A673 (cell line): Measurements from ENCODE around the gene CBL. TPM values are rescaled to one million over a fixed set of nuclear protein-coding genes. Genes with fewer than 3 reads are reported as not detected.

Experiments used
- BruUV-seq: library from RNA; stranded (reverse); fragments of 400-500 nt; replicated peaks from 2 replicates; lab custom pipeline; 2021; lab: Mats Ljungman, UMichigan
- CTCF ChIA-PET: fragments of 300-600 bp; sonication (Branson Sonifier 250); formaldehyde crosslinking; loops from one replicate; lab custom pipeline; 2022; ENCODE audit warnings: antibody characterized with exemption; lab: Charles Lee
- POLR2A ChIA-PET: fragments of 300-600 bp; sonication (Branson Sonifier 250); formaldehyde crosslinking; loops from one replicate; lab custom pipeline; 2022; ENCODE audit warnings: antibody characterized with exemption; ENCODE audit not compliant: low non-redundant PET; lab: Charles Lee
- DNase-seq: peaks from one replicate; pipeline ENCODE4 v3.0.0-alpha.2; 2015; ENCODE audit warnings: low spot score
- H3K27ac ChIP-seq: fragments of 200-600 bp; sonication (generic); 2 replicates; pipeline ENCODE4 v1.5.1; 2016; ENCODE audit warnings: mixed run types, low read depth, mild to moderate bottlenecking, mixed read lengths, antibody characterized with exemption, low read length; ENCODE audit not compliant: poor library complexity, severe bottlenecking
- H3K27me3 ChIP-seq: fragments of 200-600 bp; sonication (generic); replicated peaks from 2 replicates; pipeline ENCODE4 v1.6.1; 2017; ENCODE audit warnings: mixed run types, low read depth, mild to moderate bottlenecking, mixed read lengths, antibody characterized with exemption, low read length; ENCODE audit not compliant: insufficient read depth, poor library complexity
- H3K36me3 ChIP-seq: fragments of 200-600 bp; sonication (generic); 2 replicates; pipeline ENCODE4 v1.6.1; 2016; ENCODE audit warnings: mixed run types, mild to moderate bottlenecking, mixed read lengths, antibody characterized with exemption, low read length; ENCODE audit not compliant: insufficient read depth, poor library complexity, severe bottlenecking
- H3K4me1 ChIP-seq: fragments of 200-600 bp; sonication (generic); 2 replicates; pipeline ENCODE4 v1.6.1; 2017; ENCODE audit warnings: mixed run types, mild to moderate bottlenecking, mixed read lengths, antibody characterized with exemption, low read length; ENCODE audit not compliant: insufficient read depth, poor library complexity, severe bottlenecking
- H3K4me3 ChIP-seq: fragments of 200-600 bp; sonication (generic); 2 replicates; pipeline ENCODE4 v1.5.1; 2016; ENCODE audit warnings: low read depth, mixed run types, mild to moderate bottlenecking, mixed read lengths, low read length; ENCODE audit not compliant: poor library complexity, severe bottlenecking
- H3K9me3 ChIP-seq: fragments of 200-600 bp; sonication (generic); 2 replicates; pipeline ENCODE4 v1.6.1; 2016; ENCODE audit warnings: mixed run types, low read depth, mild to moderate bottlenecking, mixed read lengths, antibody characterized with exemption, low read length; ENCODE audit not compliant: poor library complexity, severe bottlenecking
- EZH2 ChIP-seq: fragments of 200-600 bp; sonication (generic); IDR thresholded peaks from 2 replicates; pipeline ENCODE4 v1.6.1; 2017; ENCODE audit warnings: borderline replicate concordance, low read depth, mild to moderate bottlenecking, mixed read lengths, antibody characterized with exemption, low read length; ENCODE audit not compliant: poor library complexity, severe bottlenecking
- intact Hi-C: fragments of 100-400 bp; cut with micrococcal nuclease; formaldehyde crosslinking; loops from one replicate; pipeline ENCODE4 v1.10.0; 2022; ENCODE audit not compliant: unreplicated experiment
- total RNA-seq: library from RNA; stranded (reverse); gene quantifications from 2 replicates; pipeline ENCODE4 v1.2.3, GENCODE V29; 2021
- TF ChIP-seq, protein P1 (sequence below): fragments of 300-800, 200-600 bp; sonication (generic); conservative IDR thresholded peaks from 2 replicates; pipeline ENCODE4 v1.5.1; 2017; ENCODE audit warnings: low read depth, mild to moderate bottlenecking, antibody characterized with exemption, low read length, moderate library complexity, mixed read lengths

The CBL gene
- total RNA-seq, 1 experiment from 2014 or later: 40.7 TPM

DNA sequence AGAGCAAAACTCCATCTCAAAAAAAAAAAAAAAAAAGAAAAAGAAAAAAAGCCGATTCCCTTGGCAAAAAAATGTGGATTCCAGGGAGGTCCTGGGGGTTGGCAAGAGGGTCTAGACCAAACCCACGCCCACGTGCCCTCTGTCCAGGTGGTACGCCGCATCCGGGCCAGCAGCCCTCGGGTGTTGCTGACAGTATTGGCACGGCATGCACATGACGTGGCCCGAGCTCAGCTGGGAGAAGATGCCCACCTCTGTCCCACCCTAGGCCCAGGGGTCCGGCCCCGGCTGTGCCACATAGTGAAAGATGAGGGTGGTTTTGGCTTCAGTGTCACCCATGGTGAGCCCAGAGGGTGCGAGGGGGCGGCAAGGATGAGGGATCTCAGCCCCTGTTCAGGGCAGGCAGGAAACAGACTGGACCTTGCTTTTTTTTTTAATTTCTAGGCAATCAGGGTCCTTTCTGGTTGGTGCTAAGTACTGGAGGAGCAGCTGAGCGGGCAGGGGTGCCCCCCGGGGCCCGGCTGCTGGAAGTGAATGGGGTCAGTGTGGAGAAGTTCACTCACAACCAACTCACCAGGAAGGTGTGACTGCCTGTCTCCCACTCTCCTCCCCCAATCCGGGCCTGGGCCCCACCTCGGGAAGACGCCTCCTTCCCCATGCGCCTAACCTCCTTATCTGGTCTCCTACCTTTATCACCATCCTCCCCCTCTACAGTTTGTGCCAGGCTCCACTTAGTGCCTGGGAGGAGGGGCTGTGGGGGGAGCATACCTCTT, 18.8 kb upstream of the CBL start:
- intact Hi-C loops: no loop called here
- no TSS peak for BruUV-seq
- ChIA-PET CTCF (interaction anchor here (0.8 kb wide), 1 partner anchor 8 kb away, joined by 5 read pairs; no protein-coding TSS in a partner anchor), POLR2A (no interaction called here)
- no peaks in the 10 kb centered on the region for H3K4me1 ChIP-seq
- H3K9me3 ChIP-seq: no peaks in the 10 kb centered on the region
- TF ChIP-seq, protein P1, sequence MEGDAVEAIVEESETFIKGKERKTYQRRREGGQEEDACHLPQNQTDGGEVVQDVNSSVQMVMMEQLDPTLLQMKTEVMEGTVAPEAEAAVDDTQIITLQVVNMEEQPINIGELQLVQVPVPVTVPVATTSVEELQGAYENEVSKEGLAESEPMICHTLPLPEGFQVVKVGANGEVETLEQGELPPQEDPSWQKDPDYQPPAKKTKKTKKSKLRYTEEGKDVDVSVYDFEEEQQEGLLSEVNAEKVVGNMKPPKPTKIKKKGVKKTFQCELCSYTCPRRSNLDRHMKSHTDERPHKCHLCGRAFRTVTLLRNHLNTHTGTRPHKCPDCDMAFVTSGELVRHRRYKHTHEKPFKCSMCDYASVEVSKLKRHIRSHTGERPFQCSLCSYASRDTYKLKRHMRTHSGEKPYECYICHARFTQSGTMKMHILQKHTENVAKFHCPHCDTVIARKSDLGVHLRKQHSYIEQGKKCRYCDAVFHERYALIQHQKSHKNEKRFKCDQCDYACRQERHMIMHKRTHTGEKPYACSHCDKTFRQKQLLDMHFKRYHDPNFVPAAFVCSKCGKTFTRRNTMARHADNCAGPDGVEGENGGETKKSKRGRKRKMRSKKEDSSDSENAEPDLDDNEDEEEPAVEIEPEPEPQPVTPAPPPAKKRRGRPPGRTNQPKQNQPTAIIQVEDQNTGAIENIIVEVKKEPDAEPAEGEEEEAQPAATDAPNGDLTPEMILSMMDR: no peak
- no peak for TF ChIP-seq EZH2
- no peak overlapping the region for H3K27ac ChIP-seq
- no peaks in the 10 kb centered on the region for H3K36me3 ChIP-seq
- no peak overlapping the region for H3K4me3 ChIP-seq
- no peaks in the 10 kb centered on the region for H3K27me3 ChIP-seq
- DNase-seq: no peak

DNA sequence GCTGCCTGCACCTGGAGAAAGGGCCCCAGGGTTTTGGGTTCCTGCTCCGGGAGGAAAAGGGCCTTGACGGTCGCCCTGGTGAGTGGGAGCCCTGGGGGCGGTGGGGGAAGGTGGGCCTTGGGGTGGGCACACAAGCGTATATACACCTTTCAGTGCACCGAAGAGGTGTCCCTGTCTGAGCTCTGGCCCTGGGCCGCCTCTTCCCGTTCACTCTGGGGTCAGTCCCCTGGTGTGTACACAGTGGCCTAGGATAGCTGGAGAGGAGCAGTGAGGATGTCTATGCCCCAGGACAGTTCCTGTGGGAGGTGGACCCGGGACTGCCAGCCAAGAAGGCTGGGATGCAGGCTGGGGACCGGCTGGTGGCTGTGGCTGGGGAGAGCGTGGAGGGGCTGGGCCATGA, 18.1 kb upstream of the CBL start:
- TF ChIP-seq EZH2: no peak
- TF ChIP-seq, protein P1: no peak
- no peaks in the 10 kb centered on the region for H3K4me1 ChIP-seq
- POLR2A ChIA-PET: interaction anchor here (0.6 kb wide), 1 partner anchor 172 kb away, joined by 5 read pairs; no protein-coding TSS in a partner anchor
- BruUV-seq: no TSS peak
- no peaks in the 10 kb centered on the region for H3K36me3 ChIP-seq
- H3K27ac ChIP-seq: no peak overlapping the region
- DNase-seq: no peak
- intact Hi-C loops: no loop called here
- CTCF ChIA-PET: no interaction called here
- no peak overlapping the region for H3K4me3 ChIP-seq
- no peaks in the 10 kb centered on the region for H3K27me3 ChIP-seq
- no peaks in the 10 kb centered on the region for H3K9me3 ChIP-seq

DNA sequence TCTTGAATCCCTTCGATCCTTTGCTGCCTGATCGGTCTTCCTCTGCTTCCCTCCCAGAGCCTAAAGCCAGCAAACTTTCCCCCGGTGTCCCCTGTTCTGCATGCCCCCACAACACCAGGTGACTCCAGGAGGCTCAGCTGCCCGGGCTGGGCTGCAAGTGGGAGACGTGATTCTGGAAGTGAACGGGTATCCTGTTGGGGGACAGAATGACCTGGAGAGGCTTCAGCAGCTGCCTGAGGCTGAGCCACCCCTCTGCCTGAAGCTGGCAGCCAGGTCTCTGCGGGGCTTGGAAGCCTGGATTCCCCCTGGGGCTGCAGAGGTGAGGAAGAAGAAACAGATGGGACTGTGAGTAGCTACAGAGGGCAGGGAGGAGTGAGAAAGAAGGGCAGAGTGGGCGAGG, 17.3 kb upstream of the CBL start:
- Histone ChIP-seq H3K36me3 (no peaks in the 10 kb centered on the region), H3K4me3 (no peak overlapping the region), H3K9me3 (no peaks in the 10 kb centered on the region), H3K4me1 (no peaks in the 10 kb centered on the region), H3K27me3 (no peaks in the 10 kb centered on the region), H3K27ac (no peak overlapping the region)
- BruUV-seq: no TSS peak
- CTCF ChIA-PET: no interaction called here
- no peak for DNase-seq
- TF ChIP-seq, protein P1: no peak
- intact Hi-C loops: no loop called here
- POLR2A ChIA-PET: interaction anchor here (0.7 kb wide), 1 partner anchor 21 kb away, joined by 3 read pairs; no protein-coding TSS in a partner anchor
